GM18909 (cell line): ENCODE measurements around the gene RTF2.
A peak's percentile ranks its signal among the peaks of the same experiment; 100 is the strongest.
"Not testable (repeated sequence)": the region's sequence is repeated elsewhere in the genome, so short reads cannot be mapped to it uniquely, and the experiment has no call there.

Experiments
- ATAC-seq: cut with Tn5 transposase; IDR thresholded peaks from one replicate; pipeline ENCODE4 v1.9.1; 2021; ENCODE audit warnings: mild to moderate bottlenecking; ENCODE audit not compliant: unreplicated experiment, poor library complexity

The RTF2 gene

DNA sequence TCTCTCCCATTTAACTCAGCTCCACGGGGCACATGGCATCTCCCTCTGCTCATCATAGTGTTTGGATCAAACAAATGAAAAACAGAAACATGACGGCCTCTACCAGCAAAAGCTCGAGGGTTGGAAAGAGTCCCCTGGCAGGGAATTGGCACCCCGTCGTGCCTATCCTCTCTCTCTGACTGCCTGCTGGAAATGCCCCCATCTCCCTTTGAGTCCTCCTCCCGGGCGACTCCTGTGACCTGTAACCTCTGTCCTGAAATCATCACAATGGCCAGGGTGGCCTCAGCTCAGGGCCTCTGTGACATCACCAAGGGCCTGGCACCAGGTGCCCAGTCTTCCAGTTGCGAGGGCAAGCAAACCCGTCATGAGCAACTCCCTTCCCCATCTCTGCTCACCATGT lies 64.5 kb downstream of the RTF2 start, which contains the start of gene FAM209B:
Gene FAM209B, plus strand, starts transcription at position 301 of the 400 bp plus-strand sequence. Its CDS starts 96 bp downstream, at position 397.
- not testable (repeated sequence) for ATAC-seq

- no peak for ATAC-seq
These were observed 69.6 kb downstream of the RTF2 start for GRCh38 chr20:56537997-56538396.

DNA sequence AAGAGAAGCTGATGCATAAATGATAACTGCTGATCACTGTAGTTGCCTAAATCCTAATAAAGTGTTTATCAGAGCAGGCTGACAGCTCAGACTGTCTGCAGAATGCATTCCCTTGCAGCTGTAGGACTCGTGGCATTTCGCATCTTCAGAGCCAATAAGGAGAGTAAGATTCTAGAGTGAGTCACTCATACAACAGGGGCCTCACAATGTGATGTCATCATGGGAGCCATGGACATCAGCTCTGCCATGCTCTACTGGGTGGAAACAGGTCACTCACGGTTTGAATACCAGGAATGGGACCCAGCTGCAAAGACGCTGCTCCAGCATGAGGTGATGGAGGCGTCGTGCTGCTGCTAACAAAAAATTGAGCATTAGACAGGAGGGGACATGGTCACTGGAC lies 72.0 kb downstream of the RTF2 start:
- no peak for ATAC-seq

- ATAC-seq, result no peak
These were observed 74.1 kb downstream of the RTF2 start for GRCh38 chr20:56542489-56543030.

- ATAC-seq, result no peak
These were observed 83.1 kb downstream of the RTF2 start for GRCh38 chr20:56551571-56551970.

DNA sequence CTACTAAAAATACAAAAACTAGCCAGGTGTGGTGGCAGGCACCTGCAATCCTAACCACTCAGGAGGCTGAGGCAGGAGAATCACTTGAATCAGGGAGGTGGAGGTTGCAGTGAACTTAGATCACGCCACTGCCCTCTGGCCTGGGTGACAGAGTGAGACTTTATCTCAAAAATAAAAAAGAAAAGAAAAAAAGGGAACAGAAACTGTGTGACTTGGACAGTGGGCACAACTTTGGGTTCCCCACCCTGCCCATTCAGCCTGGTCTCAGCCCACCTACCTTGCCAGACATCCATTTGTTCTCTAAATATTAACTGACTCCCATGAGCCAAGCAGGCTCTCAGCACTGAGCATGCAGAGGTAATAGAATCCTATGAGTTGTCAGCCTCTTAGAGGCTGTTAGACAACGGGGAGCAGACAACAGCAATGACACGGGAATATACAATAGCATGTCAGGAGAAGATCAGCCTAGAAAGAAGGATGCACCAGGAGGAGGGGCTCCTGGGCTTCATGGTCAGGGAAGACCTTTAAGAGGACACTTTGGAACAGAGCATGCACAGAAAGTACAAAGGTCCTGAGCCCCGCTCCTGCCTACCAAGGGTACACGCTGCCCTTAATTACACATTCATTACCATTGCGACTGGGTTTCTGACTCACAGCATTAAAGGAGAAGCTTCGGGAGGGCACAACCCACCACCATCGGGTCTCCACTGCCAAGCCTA lies 84.6 kb downstream of the RTF2 start:
- peak; percentile 58 for ATAC-seq

DNA sequence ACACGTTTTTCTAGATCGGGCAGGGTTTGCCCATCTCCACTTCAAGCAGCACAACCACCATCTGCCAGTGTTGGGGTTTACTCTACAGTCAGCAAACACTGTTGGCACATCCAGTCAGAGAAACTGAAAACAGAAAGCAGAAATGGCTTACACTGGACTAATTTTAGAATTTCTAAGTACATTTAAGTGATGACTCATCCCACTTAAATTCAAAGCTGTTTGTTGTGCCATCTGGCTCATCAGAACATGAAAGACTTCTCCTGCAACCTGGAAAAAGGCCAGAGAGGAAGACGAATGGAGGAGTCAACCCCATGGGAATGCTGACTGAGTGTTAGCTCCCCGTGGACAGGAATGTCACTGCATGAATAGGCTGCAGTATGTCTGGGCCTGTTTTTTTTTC lies 86.4 kb downstream of the RTF2 start:
- ATAC-seq, result peak; percentile 87

- no peak for ATAC-seq
These were observed 90.5 kb downstream of the RTF2 start for GRCh38 chr20:56558968-56559367.

GRCh38 chr20:56564526-56564925 lies 96.1 kb downstream of the RTF2 start:
- not testable (repeated sequence) for ATAC-seq

DNA sequence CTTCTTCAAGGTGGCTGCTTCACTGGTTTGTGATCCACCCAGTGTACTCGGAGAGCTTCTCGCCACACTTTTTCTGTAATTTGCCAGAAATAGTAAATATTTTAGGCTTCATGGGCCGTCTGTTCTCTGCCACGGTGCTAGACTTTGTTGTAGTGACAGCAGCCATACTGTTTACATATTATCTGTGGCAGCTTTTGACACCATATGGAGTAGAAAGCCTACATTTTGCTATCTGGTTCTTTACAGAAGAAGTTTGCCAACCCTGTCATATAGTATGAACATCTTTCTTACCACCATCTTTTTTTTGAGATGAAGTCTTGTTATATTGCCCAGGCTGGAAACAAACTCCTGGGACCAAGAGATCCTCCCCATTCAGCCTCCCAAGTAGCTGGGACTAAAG lies 97.1 kb downstream of the RTF2 start:
- no peak for ATAC-seq

DNA sequence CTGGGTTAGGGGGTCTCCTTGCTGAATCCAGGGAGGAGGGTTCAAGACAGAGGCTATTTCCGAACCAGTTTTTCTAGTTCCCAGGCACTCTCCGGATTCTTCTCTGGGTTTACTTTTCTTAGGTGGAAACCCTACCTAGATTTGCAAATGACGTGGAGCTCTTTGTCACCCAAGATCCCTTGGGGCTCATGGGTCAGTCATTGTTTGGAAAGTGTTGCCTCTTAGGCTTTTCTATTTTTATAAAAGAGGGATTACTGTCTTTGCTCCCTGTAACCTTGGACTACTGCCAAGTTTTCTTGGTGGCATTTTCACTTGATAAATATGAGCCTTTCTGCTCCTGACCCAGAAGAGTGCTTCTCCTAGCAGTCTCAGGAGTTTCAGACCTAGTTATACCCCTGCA lies 98.2 kb downstream of the RTF2 start:
- ATAC-seq, result no peak
